NCI-H2029 treated with DMSO at 0.1 percent for 48 hours (cell line): ENCODE data around the gene CCDC85B.
"Not testable (repeated sequence)": the region's sequence is repeated elsewhere in the genome, so short reads cannot be mapped to it uniquely, and the experiment has no call there.

Source experiments
- DNase-seq: peaks from one replicate; lab custom pipeline; 2025; lab: John Stamatoyannopoulos, UW

The CCDC85B gene

GRCh38 chr11:65890324-65891218 is at the start of gene CCDC85B:
Gene CCDC85B, plus strand, starts transcription at chr11:65890673. Its CDS starts 111 bp downstream, at chr11:65890784.
- peak; percentile 73 for DNase-seq

GRCh38 chr11:65842144-65842543 is 48.3 kb upstream of the CCDC85B start:
- no peak for DNase-seq

GRCh38 chr11:65843811-65844210 is 46.7 kb upstream of the CCDC85B start:
- DNase-seq: no peak

- DNase-seq: no peak
Measured at GRCh38 chr11:65844231-65844872, 46.1 kb upstream of the CCDC85B start.

- no peak for DNase-seq
Measured at GRCh38 chr11:65847746-65848145, 42.7 kb upstream of the CCDC85B start.

GRCh38 chr11:65848693-65849092 is 41.8 kb upstream of the CCDC85B start:
- not testable (repeated sequence) for DNase-seq

- DNase-seq: no peak
Measured at GRCh38 chr11:65849366-65849765, 41.1 kb upstream of the CCDC85B start.

- DNase-seq: no peak
Measured at GRCh38 chr11:65849771-65850216, 40.7 kb upstream of the CCDC85B start.

- DNase-seq: no peak
Measured at GRCh38 chr11:65850217-65851082, 40.0 kb upstream of the CCDC85B start.

- DNase-seq: no peak
Measured at GRCh38 chr11:65851083-65851579, 39.3 kb upstream of the CCDC85B start.

- no peak for DNase-seq
Measured at GRCh38 chr11:65851811-65852507, 38.5 kb upstream of the CCDC85B start.

- no peak for DNase-seq
Measured at GRCh38 chr11:65852508-65853245, 37.8 kb upstream of the CCDC85B start.

- DNase-seq: no peak
Measured at GRCh38 chr11:65853246-65853979, 37.1 kb upstream of the CCDC85B start.

GRCh38 chr11:65854161-65854592 is 36.3 kb upstream of the CCDC85B start:
- no peak for DNase-seq

GRCh38 chr11:65854852-65855837 is 35.3 kb upstream of the CCDC85B start:
- no peak for DNase-seq

GRCh38 chr11:65855927-65856363 is 34.5 kb upstream of the CCDC85B start:
- DNase-seq: no peak

GRCh38 chr11:65856689-65857499 is 33.6 kb upstream of the CCDC85B start:
- DNase-seq: no peak

GRCh38 chr11:65857500-65857852 is 33.0 kb upstream of the CCDC85B start:
- DNase-seq: no peak
